ENCODE measurements around the gene DSCAML1. TPM values are rescaled to one million over a fixed set of nuclear protein-coding genes. Genes with fewer than 3 reads are reported as not detected.

Gene DSCAML1
- total and polyA plus RNA-seq, 2 of the 8 experiments (the other 6 are each of a cell fraction or from before 2014, with no cell fraction given) = 0.19 to 0.24 TPM

DNA sequence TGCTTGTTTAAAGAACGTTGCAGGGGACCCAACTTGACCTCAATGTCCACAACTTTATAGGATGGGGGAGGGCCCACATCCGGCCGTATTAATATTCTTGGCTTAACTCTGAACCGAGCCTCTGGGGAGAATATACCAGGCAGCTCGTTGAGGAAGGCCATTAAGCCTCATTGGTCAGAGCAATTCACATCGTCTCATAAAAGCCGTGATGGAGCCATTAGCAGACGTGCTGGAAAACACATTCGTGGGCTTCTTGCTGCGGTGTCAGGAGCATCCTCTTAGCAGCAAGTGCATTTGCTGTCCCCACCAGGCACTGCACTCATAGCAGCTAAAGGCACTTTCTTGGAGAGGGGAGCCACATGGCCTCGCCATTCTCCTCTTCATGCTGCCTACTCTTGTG, 14.9 kb downstream of the DSCAML1 start:
- H2BK12ac ChIP-seq (ENCODE audit: low read depth, low read length) = no peak overlapping the region
- H3K27ac ChIP-seq (ENCODE audit: low read depth, low read length) = no peak overlapping the region
- no peak overlapping the region for H4K8ac ChIP-seq (ENCODE audit: extremely low read depth, insufficient read depth, low read length)
- no peaks in the 10 kb centered on the region for H3K79me2 ChIP-seq (ENCODE audit: control insufficient read depth in 1 of 2, insufficient read depth in 2 of 2, low read length in 2 of 2)
- ChIA-PET POLR2A (ENCODE audit: partially characterized antibody) (no interaction called here), CTCF (ENCODE audit: partially characterized antibody) (interaction anchor here (1.3 kb wide), 1 partner anchor 357 kb away, joined by 3 read pairs; no protein-coding TSS in a partner anchor)
- H3K4me2 ChIP-seq (ENCODE audit: insufficient read depth in 1 of 2, low read depth in 2 of 2, low read length in 2 of 2) = no peak overlapping the region
- H3K36me3 ChIP-seq (ENCODE audit: control insufficient read depth in 2 of 4, insufficient read depth in 4 of 4, low read length in 3 of 4) = no peaks in the 10 kb centered on the region
- no peak overlapping the region for H3K14ac ChIP-seq (ENCODE audit: insufficient read length)
- H4K91ac ChIP-seq (replicated peaks; ENCODE audit: insufficient read length, low read length) = no peak overlapping the region
- 0 out of 7 replicates have a peak, but pooled peaks cover 0 to 1% (median 0%) of the 10 kb centered on the region in 4 experiments for H3K27me3 ChIP-seq (replicated peaks in 1 of 4; ENCODE audit: control insufficient read depth in 3 of 4, extremely low read depth in 1 of 4, insufficient read depth in 3 of 4, low read length in 3 of 4)
- no peaks in the 10 kb centered on the region for H3K4me1 ChIP-seq (replicated peaks in 1 of 4; ENCODE audit: control insufficient read depth in 3 of 4, insufficient read depth in 4 of 4, low read length in 3 of 4)
- no peak overlapping the region for H3K56ac ChIP-seq (replicated peaks; ENCODE audit: insufficient read length, low read depth, low read length)
- no peak overlapping the region for H2BK20ac ChIP-seq (ENCODE audit: low read length)
- no peak overlapping the region for H3K18ac ChIP-seq (ENCODE audit: extremely low read depth, low read length)
- H2BK120ac ChIP-seq (replicated peaks; ENCODE audit: low read depth, low read length) = no peak overlapping the region
- no peak overlapping the region for H2BK5ac ChIP-seq (ENCODE audit: low read depth, low read length)
- DNase-seq (ENCODE audit: low read depth in 1 of 2, low spot score in 2 of 2) (no peak), FAIRE-seq (no peak)
- H3K9ac ChIP-seq (replicated peaks in 1 of 4; ENCODE audit: extremely low read depth in 1 of 4, low read depth in 3 of 4, low read length in 3 of 4) = no peak overlapping the region
- H2AFZ ChIP-seq (ENCODE audit: low read length) = no peak overlapping the region
- no peak overlapping the region for H2AK5ac ChIP-seq (ENCODE audit: low read depth, low read length)
- no peaks in the 10 kb centered on the region for H3K9me3 ChIP-seq (ENCODE audit: insufficient read depth in 2 of 2, low read depth in 1 of 2, low read length in 1 of 2)
- no peaks in the 10 kb centered on the region for H3K79me1 ChIP-seq (ENCODE audit: low read depth, low read length)
- H4K20me1 ChIP-seq (replicated peaks in 1 of 2; ENCODE audit: control insufficient read depth in 1 of 2, insufficient read depth in 2 of 2, low read length in 2 of 2) = no peaks in the 10 kb centered on the region
- no peak overlapping the region for H3K4ac ChIP-seq (replicated peaks; ENCODE audit: insufficient read length, low read depth, low read length)
- H3K4me3 ChIP-seq (ENCODE audit: extremely low read depth in 1 of 4, insufficient read depth in 2 of 4, low read depth in 3 of 4, low read length in 4 of 4) = no peak overlapping the region
- H3K23ac ChIP-seq (ENCODE audit: insufficient read length) = no peak overlapping the region
- H3K23me2 ChIP-seq (ENCODE audit: low read depth, low read length) = no peaks in the 10 kb centered on the region
- no peak for TF ChIP-seq JUN (IDR thresholded peaks at IDR 0.05; ENCODE audit: low read depth, low read length)
- no peak for TF ChIP-seq FOSL1 (IDR thresholded peaks at IDR 0.05; ENCODE audit: insufficient read depth, low read depth, low read length)
- no peak for TF ChIP-seq JUND (IDR thresholded peaks at IDR 0.05; ENCODE audit: low read length)
- TF ChIP-seq NRF1 (IDR thresholded peaks at IDR 0.05; ENCODE audit: low read depth, low read length) = no peak
- TF ChIP-seq TAF1 (IDR thresholded peaks at IDR 0.05; ENCODE audit: low read depth, low read length) = no peak
- TF ChIP-seq, protein P1, sequence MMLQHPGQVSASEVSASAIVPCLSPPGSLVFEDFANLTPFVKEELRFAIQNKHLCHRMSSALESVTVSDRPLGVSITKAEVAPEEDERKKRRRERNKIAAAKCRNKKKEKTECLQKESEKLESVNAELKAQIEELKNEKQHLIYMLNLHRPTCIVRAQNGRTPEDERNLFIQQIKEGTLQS (IDR thresholded peaks at IDR 0.05; ENCODE audit: insufficient read depth, low read depth, low read length) = no peak
- TF ChIP-seq SIN3A (conservative IDR thresholded peaks at IDR 0.05 in 1 of 2, IDR thresholded peaks at IDR 0.05 in 1 of 2; ENCODE audit: low read depth in 1 of 2, low read length in 2 of 2) = no peak
- no peak for TF ChIP-seq TAF7 (optimal IDR thresholded peaks at IDR 0.05; ENCODE audit: borderline replicate concordance, low read depth, low read length)
- TF ChIP-seq POLR2A (IDR thresholded peaks at IDR 0.05; ENCODE audit: control extremely low read depth in 1 of 2, low read depth in 2 of 2, low read length in 2 of 2) = no peak
- no peak overlapping the region for H4K5ac ChIP-seq (ENCODE audit: insufficient read length, low read depth, low read length)
- WGBS, 2 experiments (ENCODE audit: extremely low coverage in 1 of 2, insufficient coverage in 1 of 2, insufficient read length in 1 of 2, insufficient replicate concordance in 2 of 2, low coverage in 1 of 2, low lambda C conversion rate in 2 of 2, missing lambda C conversion rate in 1 of 2) = 86% methylated on average over 11 of the region's 11 CpGs; no CpG with 5 or more reads in 1 of the 2 experiments
- H2BK15ac ChIP-seq (ENCODE audit: low read length) = no peak overlapping the region

All from H1 (cell line).